ENCODE measurements around the gene BTN2A1. TPM values are rescaled to one million over a fixed set of nuclear protein-coding genes. Genes with fewer than 3 reads are reported as not detected.

The BTN2A1 gene
- total and polyA plus RNA-seq, 2 of the 13 experiments (the other 11 are each of a cell fraction or from before 2014, with no cell fraction given) = 16.4 to 30.4 TPM

- TF ChIP-seq PRDM15 (CRISPR knock-in tag; IDR thresholded peaks at IDR 0.05) (peak; percentile 74; the same call in 1 of the 2 replicates), ATF5 (CRISPR knock-in tag; IDR thresholded peaks at IDR 0.05; ENCODE audit: low read depth) (0 out of 2 replicates have a peak, but pooled peaks have one; percentile 21), ZBTB4 (CRISPR knock-in tag; IDR thresholded peaks at IDR 0.05; ENCODE audit: borderline replicate concordance) (no peak), MAZ (IDR thresholded peaks at IDR 0.05; ENCODE audit: borderline replicate concordance, low read depth, low read length) (no peak), MAZ (CRISPR knock-in tag; IDR thresholded peaks at IDR 0.05; ENCODE audit: low read depth) (no peak), PRDM10 (CRISPR knock-in tag; IDR thresholded peaks at IDR 0.05; ENCODE audit: low read depth) (no peak), GMEB2 (CRISPR knock-in tag; IDR thresholded peaks at IDR 0.05; ENCODE audit: low read depth) (no peak), ZNF564 (CRISPR knock-in tag; IDR thresholded peaks at IDR 0.05) (no peak; the same call in 1 of the 2 replicates), HNF1B (CRISPR knock-in tag; IDR thresholded peaks at IDR 0.05) (0 out of 2 replicates have a peak, but pooled peaks have one; percentile 19), REL (CRISPR knock-in tag; conservative IDR thresholded peaks at IDR 0.05) (peak; percentile 79), ZNF501 (CRISPR knock-in tag; IDR thresholded peaks at IDR 0.05) (peak; percentile 68)
Measured at GRCh38 chr6:26457806-26458688, at the start of gene BTN2A1 (continued).
